SU-DHL-6 (cell line): ENCODE measurements around the gene MS4A15.

Source experiments
- H2AFZ ChIP-seq: fragments of 200-600 bp; sonication (generic); 2 replicates; pipeline ENCODE4 v1.6.1; 2014; ENCODE audit warnings: low read depth, mild to moderate bottlenecking, moderate library complexity, mixed read lengths, antibody characterized with exemption, low read length; ENCODE audit not compliant: severe bottlenecking
- H3F3A ChIP-seq: fragments of 200-600 bp; shearing (Covaris generic); 2 replicates; pipeline ENCODE4 v1.6.0; 2016; ENCODE audit warnings: antibody characterized with exemption, mild to moderate bottlenecking; ENCODE audit not compliant: insufficient read depth
- H3K27ac ChIP-seq: fragments of 200-600 bp; sonication (generic); 2 replicates; pipeline ENCODE4 v1.5.1; 2016; ENCODE audit warnings: low read depth, mild to moderate bottlenecking, low read length, moderate library complexity, mixed read lengths
- H3K27me3 ChIP-seq: fragments of 200-600 bp; sonication (generic), shearing (Covaris generic); 2 replicates; pipeline ENCODE4 v1.6.0; 2014; ENCODE audit warnings: mild to moderate bottlenecking, low read length
- H3K36me3 ChIP-seq: fragments of 200-600 bp; sonication (generic); 2 replicates; pipeline ENCODE4 v1.6.1; 2014; ENCODE audit warnings: mild to moderate bottlenecking, low read length, mixed read lengths
- H3K4me2 ChIP-seq: fragments of 300-600, 200-600 bp; shearing (Covaris generic), sonication (generic); 2 replicates; pipeline ENCODE4 v1.6.0; 2014; ENCODE audit warnings: low read length, low read depth, mild to moderate bottlenecking; ENCODE audit not compliant: poor library complexity, severe bottlenecking
- H3K4me3 ChIP-seq: fragments of 200-600 bp; sonication (generic); 2 replicates; pipeline ENCODE4 v1.5.1; 2014; ENCODE audit warnings: antibody characterized with exemption, low read length, mild to moderate bottlenecking, mixed read lengths; ENCODE audit not compliant: insufficient read depth, poor library complexity, severe bottlenecking
- H3K79me2 ChIP-seq: fragments of 200-600 bp; sonication (generic); 2 replicates; pipeline ENCODE4 v1.6.1; 2014; ENCODE audit warnings: mild to moderate bottlenecking, low read length, moderate library complexity; ENCODE audit not compliant: insufficient read depth
- H3K9ac ChIP-seq: fragments of 200-600 bp; sonication (generic); 2 replicates; pipeline ENCODE4 v1.7.0; 2014; ENCODE audit warnings: mild to moderate bottlenecking, low read length
- H3K9me2 ChIP-seq: fragments of 200-600 bp; sonication (generic); replicated peaks from 2 replicates; pipeline ENCODE4 v1.6.1; 2014; ENCODE audit warnings: low read length; ENCODE audit not compliant: insufficient read depth
- H3K9me3 ChIP-seq: fragments of 200-600 bp; sonication (generic); 2 replicates; pipeline ENCODE4 v1.6.1; 2014; ENCODE audit warnings: low read length, mixed read lengths; ENCODE audit not compliant: insufficient read depth
- H4K20me1 ChIP-seq: fragments of 200-600 bp; sonication (generic); 2 replicates; pipeline ENCODE4 v1.6.1; 2014; ENCODE audit warnings: low read depth, mild to moderate bottlenecking, antibody characterized with exemption, low read length, moderate library complexity, mixed read lengths
- EZH2phosphoT487 ChIP-seq: fragments of 200-600 bp; sonication (generic), shearing (Covaris generic); conservative IDR thresholded peaks from 2 replicates; pipeline ENCODE4 v1.6.1; 2018; ENCODE audit warnings: mild to moderate bottlenecking, antibody characterized with exemption, low read length, moderate library complexity, mixed read lengths
- TF ChIP-seq, protein P1 (sequence below): fragments of 200-600 bp; sonication (generic); IDR thresholded peaks from one replicate; pipeline ENCODE4 v1.5.1; 2017; ENCODE audit warnings: antibody characterized with exemption, mild to moderate bottlenecking, low read length, moderate library complexity; ENCODE audit not compliant: insufficient read depth, poor library complexity, severe bottlenecking

The MS4A15 gene

DNA sequence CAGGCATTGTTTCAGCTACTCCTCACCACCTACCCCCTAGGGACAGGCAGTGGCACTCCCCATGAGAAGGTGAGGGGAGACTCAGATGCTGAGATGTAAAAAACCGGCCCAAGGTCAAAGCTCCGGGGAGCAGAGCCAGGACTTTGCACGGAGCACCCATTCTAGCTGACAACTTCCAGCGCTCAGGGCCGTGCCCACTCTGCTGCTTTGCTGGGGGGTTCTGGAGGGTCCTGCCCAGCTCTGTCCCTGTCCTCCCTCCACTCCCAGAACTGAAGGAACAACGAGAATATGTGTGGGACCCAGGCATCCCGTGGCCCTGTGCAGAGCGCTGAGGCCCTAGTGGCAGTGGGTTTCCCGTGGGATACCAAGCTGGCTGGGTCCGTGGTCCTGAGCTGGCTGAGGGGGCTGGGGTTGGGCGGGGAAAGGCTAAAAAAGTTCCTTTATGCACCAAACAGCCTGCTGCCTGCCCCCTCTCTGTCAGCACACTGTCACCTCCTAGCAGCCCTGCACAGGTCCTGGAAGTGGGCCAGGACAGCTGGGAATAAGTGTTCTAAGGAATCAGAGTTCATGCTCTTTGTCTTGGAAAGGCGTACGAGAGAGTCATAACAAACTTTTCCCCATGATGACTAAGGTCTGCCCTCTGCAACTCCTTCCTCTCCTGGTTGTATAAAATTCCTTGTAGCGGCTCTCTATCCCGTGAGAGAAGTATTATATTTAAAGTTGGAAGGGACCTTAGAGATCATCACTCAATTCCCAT, 30.3 kb downstream of the MS4A15 start:
- H3K79me2 ChIP-seq, result no peaks in the 10 kb centered on the region
- no peak overlapping the region for H3K4me3 ChIP-seq
- H3F3A ChIP-seq, result no peaks in the 10 kb centered on the region
- H3K9me3 ChIP-seq, result no peaks in the 10 kb centered on the region
- no peaks in the 10 kb centered on the region for H4K20me1 ChIP-seq
- no peak overlapping the region for H3K4me2 ChIP-seq
- no peak overlapping the region for H3K9ac ChIP-seq
- no peaks in the 10 kb centered on the region for H3K27me3 ChIP-seq
- no peaks in the 10 kb centered on the region for H3K9me2 ChIP-seq
- H3K27ac ChIP-seq, result no peak overlapping the region
- no peaks in the 10 kb centered on the region for H3K36me3 ChIP-seq
- no peak overlapping the region for H2AFZ ChIP-seq
- no peak for TF ChIP-seq EZH2phosphoT487
- TF ChIP-seq, protein P1, sequence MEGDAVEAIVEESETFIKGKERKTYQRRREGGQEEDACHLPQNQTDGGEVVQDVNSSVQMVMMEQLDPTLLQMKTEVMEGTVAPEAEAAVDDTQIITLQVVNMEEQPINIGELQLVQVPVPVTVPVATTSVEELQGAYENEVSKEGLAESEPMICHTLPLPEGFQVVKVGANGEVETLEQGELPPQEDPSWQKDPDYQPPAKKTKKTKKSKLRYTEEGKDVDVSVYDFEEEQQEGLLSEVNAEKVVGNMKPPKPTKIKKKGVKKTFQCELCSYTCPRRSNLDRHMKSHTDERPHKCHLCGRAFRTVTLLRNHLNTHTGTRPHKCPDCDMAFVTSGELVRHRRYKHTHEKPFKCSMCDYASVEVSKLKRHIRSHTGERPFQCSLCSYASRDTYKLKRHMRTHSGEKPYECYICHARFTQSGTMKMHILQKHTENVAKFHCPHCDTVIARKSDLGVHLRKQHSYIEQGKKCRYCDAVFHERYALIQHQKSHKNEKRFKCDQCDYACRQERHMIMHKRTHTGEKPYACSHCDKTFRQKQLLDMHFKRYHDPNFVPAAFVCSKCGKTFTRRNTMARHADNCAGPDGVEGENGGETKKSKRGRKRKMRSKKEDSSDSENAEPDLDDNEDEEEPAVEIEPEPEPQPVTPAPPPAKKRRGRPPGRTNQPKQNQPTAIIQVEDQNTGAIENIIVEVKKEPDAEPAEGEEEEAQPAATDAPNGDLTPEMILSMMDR, result no peak

- H3K27ac ChIP-seq, result no peak overlapping the region
- no peaks in the 10 kb centered on the region for H3K9me2 ChIP-seq
- no peaks in the 10 kb centered on the region for H4K20me1 ChIP-seq
- no peaks in the 10 kb centered on the region for H3K36me3 ChIP-seq
- H3K9ac ChIP-seq, result no peak overlapping the region
- no peak overlapping the region for H3K4me3 ChIP-seq
- no peak overlapping the region for H2AFZ ChIP-seq
- H3K79me2 ChIP-seq, result no peaks in the 10 kb centered on the region
- H3K4me2 ChIP-seq, result no peak overlapping the region
- H3F3A ChIP-seq, result no peaks in the 10 kb centered on the region
- TF ChIP-seq, protein P1, result no peak
- no peak for TF ChIP-seq EZH2phosphoT487
- H3K9me3 ChIP-seq, result no peaks in the 10 kb centered on the region
- no peaks in the 10 kb centered on the region for H3K27me3 ChIP-seq
Measured at GRCh38 chr11:60788401-60789125, 31.9 kb downstream of the MS4A15 start.

- H3K4me2 ChIP-seq, result no peak overlapping the region
- H3F3A ChIP-seq, result no peaks in the 10 kb centered on the region
- no peak overlapping the region for H3K9ac ChIP-seq
- no peak overlapping the region for H2AFZ ChIP-seq
- H3K4me3 ChIP-seq, result no peak overlapping the region
- H3K27me3 ChIP-seq, result no peaks in the 10 kb centered on the region
- H3K9me3 ChIP-seq, result no peaks in the 10 kb centered on the region
- no peak for TF ChIP-seq EZH2phosphoT487
- TF ChIP-seq, protein P1, result no peak
- H3K9me2 ChIP-seq, result no peaks in the 10 kb centered on the region
- H3K36me3 ChIP-seq, result no peaks in the 10 kb centered on the region
- no peaks in the 10 kb centered on the region for H4K20me1 ChIP-seq
- no peaks in the 10 kb centered on the region for H3K79me2 ChIP-seq
- H3K27ac ChIP-seq, result no peak overlapping the region
Measured at GRCh38 chr11:60790726-60791125, 34.1 kb downstream of the MS4A15 start.
